ENCODE measurements around the gene KLHL17.

DNA sequence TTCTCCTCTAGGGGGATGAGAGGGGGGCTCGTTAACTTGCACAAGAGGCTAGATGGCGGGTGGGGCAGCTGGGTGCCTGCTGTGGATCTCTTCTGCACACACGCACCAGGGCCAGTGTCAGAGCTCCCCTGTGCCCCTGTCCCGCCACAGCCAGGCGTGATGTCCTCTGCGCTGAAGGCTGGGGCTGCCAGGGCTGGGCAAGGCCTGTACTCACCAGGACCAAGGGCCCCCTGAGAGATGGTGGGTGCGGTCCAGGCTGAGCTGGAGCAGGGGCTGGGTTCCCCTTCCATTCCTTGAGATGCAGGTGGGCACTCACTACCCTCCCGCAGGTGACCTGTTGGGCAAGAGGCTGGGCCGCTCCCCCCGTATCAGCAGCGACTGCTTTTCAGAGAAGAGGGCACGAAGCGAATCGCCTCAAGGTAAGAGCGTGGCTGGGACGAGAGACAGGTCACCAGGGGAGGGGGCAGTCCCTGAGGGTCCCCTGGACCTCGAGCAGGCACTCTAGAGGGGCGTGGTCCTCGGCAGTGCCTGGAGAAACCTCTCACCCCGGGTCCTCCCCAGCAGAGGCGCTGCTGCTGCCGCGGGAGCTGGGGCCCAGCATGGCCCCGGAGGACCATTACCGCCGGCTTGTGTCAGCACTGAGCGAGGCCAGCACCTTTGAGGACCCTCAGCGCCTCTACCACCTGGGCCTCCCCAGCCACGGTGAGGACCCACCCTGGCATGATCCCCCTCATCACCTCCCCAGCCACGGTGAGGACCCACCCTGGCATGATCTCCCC is 21.5 kb upstream of the KLHL17 start:
- TF ChIP-seq, protein P1, sequence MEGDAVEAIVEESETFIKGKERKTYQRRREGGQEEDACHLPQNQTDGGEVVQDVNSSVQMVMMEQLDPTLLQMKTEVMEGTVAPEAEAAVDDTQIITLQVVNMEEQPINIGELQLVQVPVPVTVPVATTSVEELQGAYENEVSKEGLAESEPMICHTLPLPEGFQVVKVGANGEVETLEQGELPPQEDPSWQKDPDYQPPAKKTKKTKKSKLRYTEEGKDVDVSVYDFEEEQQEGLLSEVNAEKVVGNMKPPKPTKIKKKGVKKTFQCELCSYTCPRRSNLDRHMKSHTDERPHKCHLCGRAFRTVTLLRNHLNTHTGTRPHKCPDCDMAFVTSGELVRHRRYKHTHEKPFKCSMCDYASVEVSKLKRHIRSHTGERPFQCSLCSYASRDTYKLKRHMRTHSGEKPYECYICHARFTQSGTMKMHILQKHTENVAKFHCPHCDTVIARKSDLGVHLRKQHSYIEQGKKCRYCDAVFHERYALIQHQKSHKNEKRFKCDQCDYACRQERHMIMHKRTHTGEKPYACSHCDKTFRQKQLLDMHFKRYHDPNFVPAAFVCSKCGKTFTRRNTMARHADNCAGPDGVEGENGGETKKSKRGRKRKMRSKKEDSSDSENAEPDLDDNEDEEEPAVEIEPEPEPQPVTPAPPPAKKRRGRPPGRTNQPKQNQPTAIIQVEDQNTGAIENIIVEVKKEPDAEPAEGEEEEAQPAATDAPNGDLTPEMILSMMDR (conservative IDR thresholded peaks at IDR 0.05; ENCODE audit: low read depth, low read length) = no peak
- TF ChIP-seq EZH2phosphoT487 (IDR thresholded peaks at IDR 0.05; ENCODE audit: borderline replicate concordance, low read length) (no peak), EZH2 (IDR thresholded peaks at IDR 0.05; ENCODE audit: low read length, unreplicated experiment) (no peak)

All from PC-3 (cell line).